Mucosa of gallbladder (tissue), 1 donor: ENCODE measurements around the gene NECTIN4. TPM values are rescaled to one million over a fixed set of nuclear protein-coding genes. Genes with fewer than 3 reads are reported as not detected.
"Not testable (repeated sequence)": the region's sequence is repeated elsewhere in the genome, so short reads cannot be mapped to it uniquely, and the experiment has no call there.

ENCODE experiments used
- DNase-seq: peaks from one replicate; pipeline ENCODE4 v3.0.0-alpha.2; 2020; ENCODE audit warnings: low spot score
- total RNA-seq: library from RNA; stranded (reverse); gene quantifications from one replicate; pipeline ENCODE4 v1.2.1, GENCODE V29; 2021
- donor health status: DM: no; HTN: no; CAD: no.

NECTIN4 gene
- total RNA-seq, 1 donor from 2014 or later = 20.3 TPM

GRCh38 chr1:161082996-161083747 lies 6.2 kb downstream of the NECTIN4 start:
- DNase-seq = peak; percentile 90

- no peak for DNase-seq
Observed at GRCh38 chr1:161082483-161082882, 6.9 kb downstream of the NECTIN4 start.

- DNase-seq = no peak
Observed at GRCh38 chr1:161081519-161081918, 7.8 kb downstream of the NECTIN4 start.

- DNase-seq = no peak
Observed at GRCh38 chr1:161080441-161081405, 8.6 kb downstream of the NECTIN4 start.

- no peak for DNase-seq
Observed at GRCh38 chr1:161079436-161080110, 9.8 kb downstream of the NECTIN4 start.

- DNase-seq = no peak
Observed at GRCh38 chr1:161077426-161077825, 11.9 kb downstream of the NECTIN4 start.

- no peak for DNase-seq
Observed at GRCh38 chr1:161076410-161076809, 12.9 kb downstream of the NECTIN4 start.

- no peak for DNase-seq
Observed at GRCh38 chr1:161074676-161075368, 14.5 kb downstream of the NECTIN4 start.

GRCh38 chr1:161073474-161074121 lies 15.8 kb downstream of the NECTIN4 start:
- peak; percentile 54 for DNase-seq

- DNase-seq = no peak
Observed at GRCh38 chr1:161072751-161073449, 16.5 kb downstream of the NECTIN4 start.

- DNase-seq = no peak
Observed at GRCh38 chr1:161071886-161072371, 17.4 kb downstream of the NECTIN4 start.

GRCh38 chr1:161070761-161071160 lies 18.6 kb downstream of the NECTIN4 start:
- no peak for DNase-seq

- peak; percentile 68 for DNase-seq
Observed at GRCh38 chr1:161069731-161070270, 19.6 kb downstream of the NECTIN4 start, which contains the start of gene ARHGAP30. Gene ARHGAP30, minus strand, starts transcription at chr1:161069891. Its CDS starts 267 bp downstream, at chr1:161069624.

- no peak for DNase-seq
Observed at GRCh38 chr1:161069241-161069640, 20.1 kb downstream of the NECTIN4 start.

- peak; percentile 62 for DNase-seq
Observed at GRCh38 chr1:161068306-161069234, 20.8 kb downstream of the NECTIN4 start.

GRCh38 chr1:161066694-161067093 lies 22.7 kb downstream of the NECTIN4 start:
- no peak for DNase-seq

GRCh38 chr1:161065681-161066080 lies 23.7 kb downstream of the NECTIN4 start:
- DNase-seq = not testable (repeated sequence)

GRCh38 chr1:161063936-161064335 lies 25.4 kb downstream of the NECTIN4 start:
- not testable (repeated sequence) for DNase-seq

GRCh38 chr1:161061419-161061818 lies 27.9 kb downstream of the NECTIN4 start:
- DNase-seq = no peak
